Measurements from ENCODE around the gene DENND4A. TPM values are rescaled to one million over a fixed set of nuclear protein-coding genes. Genes with fewer than 3 reads are reported as not detected.
A peak's percentile ranks its signal among the peaks of the same experiment; 100 is the strongest.

Gene DENND4A
- total RNA-seq, 1 experiment from 2014 or later, result 14.4 TPM

- intact Hi-C loops (cut with micrococcal nuclease; ENCODE audit: unreplicated experiment), result no loop called here
- TF ChIP-seq CTCF (IDR thresholded peaks at IDR 0.05) (no peak), POLR2AphosphoS5 (IDR thresholded peaks at IDR 0.05; ENCODE audit: low read depth, low read length) (no peak), TCF7L2 (IDR thresholded peaks at IDR 0.05; ENCODE audit: low read depth, low read length) (no peak), REST (IDR thresholded peaks at IDR 0.05; ENCODE audit: insufficient read depth in 1 of 2, low read depth in 2 of 2, low read length in 1 of 2) (no peak), SIN3A (IDR thresholded peaks at IDR 0.05; ENCODE audit: borderline replicate concordance, insufficient read depth, low read depth, low read length) (no peak)
- CTCF ChIA-PET, result no interaction called here
- in situ Hi-C loops (cut with HindIII; ENCODE audit: low pct_unique_long_range_greater_than_20kb, low sequenced_read_pairs), result no loop called here
- Histone ChIP-seq H3K27ac (ENCODE audit: low read length) (no peak overlapping the region), H3K36me3 (ENCODE audit: control insufficient read depth, insufficient read depth, low read length) (no peaks in the 10 kb centered on the region), H3K27me3 (ENCODE audit: control insufficient read depth, insufficient read depth, low read length) (no peaks in the 10 kb centered on the region), H3K4me1 (ENCODE audit: control insufficient read depth, insufficient read depth, low read length) (no peaks in the 10 kb centered on the region), H3K9me3 (ENCODE audit: control insufficient read depth, insufficient read depth, low read depth, low read length) (no peaks in the 10 kb centered on the region), H3K4me3 (ENCODE audit: low read depth in 2 of 2, low read length in 2 of 2) (no peak overlapping the region)
- ATAC-seq, result no peak
- DNase-seq (ENCODE audit: low read depth, low spot score), result no peak
- no TSS peak for BruUV-seq (replicated peaks)
- POLR2A ChIA-PET, result no interaction called here
Observed at GRCh38 chr15:65731926-65732325, 60.2 kb downstream of the DENND4A start.

GRCh38 chr15:65730549-65731172 is 61.4 kb downstream of the DENND4A start:
- intact Hi-C loops (cut with micrococcal nuclease; ENCODE audit: unreplicated experiment) (no loop called here), in situ Hi-C loops (cut with HindIII; ENCODE audit: low pct_unique_long_range_greater_than_20kb, low sequenced_read_pairs) (no loop called here)
- no peak for TF ChIP-seq POLR2AphosphoS5 (IDR thresholded peaks at IDR 0.05; ENCODE audit: low read depth, low read length)
- no peak for TF ChIP-seq SIN3A (IDR thresholded peaks at IDR 0.05; ENCODE audit: borderline replicate concordance, insufficient read depth, low read depth, low read length)
- no peak for TF ChIP-seq TCF7L2 (IDR thresholded peaks at IDR 0.05; ENCODE audit: low read depth, low read length)
- no peak for TF ChIP-seq REST (IDR thresholded peaks at IDR 0.05; ENCODE audit: insufficient read depth in 1 of 2, low read depth in 2 of 2, low read length in 1 of 2)
- TF ChIP-seq CTCF (IDR thresholded peaks at IDR 0.05), result no peak
- no TSS peak for BruUV-seq (replicated peaks)
- no peak overlapping the region for H3K27ac ChIP-seq (ENCODE audit: low read length)
- no peaks in the 10 kb centered on the region for H3K36me3 ChIP-seq (ENCODE audit: control insufficient read depth, insufficient read depth, low read length)
- no peaks in the 10 kb centered on the region for H3K27me3 ChIP-seq (ENCODE audit: control insufficient read depth, insufficient read depth, low read length)
- peak; percentile 33 for DNase-seq (ENCODE audit: low read depth, low spot score)
- POLR2A ChIA-PET, result no interaction called here
- no peaks in the 10 kb centered on the region for H3K4me1 ChIP-seq (ENCODE audit: control insufficient read depth, insufficient read depth, low read length)
- no peaks in the 10 kb centered on the region for H3K9me3 ChIP-seq (ENCODE audit: control insufficient read depth, insufficient read depth, low read depth, low read length)
- CTCF ChIA-PET, result no interaction called here
- no peak overlapping the region for H3K4me3 ChIP-seq (ENCODE audit: low read depth in 2 of 2, low read length in 2 of 2)
- no peak for ATAC-seq

All from Panc1 (cell line).